Osteoblast (primary cell): ENCODE data around the gene SEZ6. TPM values are rescaled to one million over a fixed set of nuclear protein-coding genes. Genes with fewer than 3 reads are reported as not detected.
A peak's percentile ranks its signal among the peaks of the same experiment; 100 is the strongest.

ENCODE experiments used
- DNase-seq: peaks from one replicate; pipeline ENCODE4 v3.0.0; 2011; ENCODE audit warnings: low spot score, mixed read lengths; ENCODE audit not compliant: insufficient read length; ENCODE audit errors: missing footprints
- H2AFZ ChIP-seq: 2 replicates; pipeline ENCODE4 v1.6.0; 2011; ENCODE audit warnings: mild to moderate bottlenecking, low read length
- H3K27ac ChIP-seq: 2 replicates; pipeline ENCODE4 v1.5.1; 2011; ENCODE audit warnings: mild to moderate bottlenecking, low read depth, low read length, moderate library complexity
- H3K27me3 ChIP-seq: 2 replicates; pipeline ENCODE4 v1.6.0; 2012; ENCODE audit warnings: mild to moderate bottlenecking, control low read depth, inconsistent platforms, low read length, moderate library complexity; ENCODE audit not compliant: insufficient read depth
- H3K36me3 ChIP-seq: 2 replicates; pipeline ENCODE4 v1.5.1; 2011; ENCODE audit warnings: mild to moderate bottlenecking, low read length, control low read depth, moderate library complexity; ENCODE audit not compliant: insufficient read depth
- H3K4me1 ChIP-seq: 2 replicates; pipeline ENCODE4 v1.5.1; 2011; ENCODE audit warnings: mild to moderate bottlenecking, low read length, control low read depth, moderate library complexity; ENCODE audit not compliant: insufficient read depth
- H3K4me2 ChIP-seq: 2 replicates; pipeline ENCODE4 v1.6.0; 2011; ENCODE audit warnings: mild to moderate bottlenecking, low read length; ENCODE audit not compliant: insufficient read depth
- H3K4me3 ChIP-seq: fragments of 200-600 bp; sonication (generic); 3 replicates; pipeline ENCODE4 v1.5.1; 2012; ENCODE audit warnings: mild to moderate bottlenecking, low read length, inconsistent platforms; ENCODE audit not compliant: insufficient read depth
- H3K79me2 ChIP-seq: 2 replicates; pipeline ENCODE4 v1.6.0; 2012; ENCODE audit warnings: mild to moderate bottlenecking, low read length, control low read depth, inconsistent platforms; ENCODE audit not compliant: insufficient read depth
- H3K9me3 ChIP-seq: 2 replicates; pipeline ENCODE4 v1.5.1; 2011; ENCODE audit warnings: low read depth, low read length, control low read depth
- H4K20me1 ChIP-seq: 2 replicates; pipeline ENCODE4 v1.6.0; 2012; ENCODE audit warnings: mild to moderate bottlenecking, low read length, control low read depth; ENCODE audit not compliant: insufficient read depth
- CTCF ChIP-seq: IDR thresholded peaks from 2 replicates; pipeline ENCODE4 v1.5.1; 2011; ENCODE audit warnings: mild to moderate bottlenecking, low read depth, low read length, moderate library complexity; ENCODE audit errors: extremely low read depth
- total RNA-seq: library from RNA; depleted of rRNA; stranded (reverse); fragments of >200 nt; gene quantifications from 2 replicates; pipeline ENCODE4 v1.2.3, GENCODE V29; 2012

SEZ6 gene
- total RNA-seq, 1 donor, result not detected

GRCh38 chr17:28958820-28959455 is 46.9 kb downstream of the SEZ6 start:
- no peak for TF ChIP-seq CTCF
- Histone ChIP-seq H3K27ac (no peak overlapping the region), H3K4me2 (no peak overlapping the region), H3K4me1 (no peaks in the 10 kb centered on the region), H3K27me3 (peaks cover 23% of the 10 kb centered on the region), H4K20me1 (no peaks in the 10 kb centered on the region), H3K4me3 (no peak overlapping the region), H3K36me3 (no peaks in the 10 kb centered on the region), H3K9me3 (no peaks in the 10 kb centered on the region), H3K79me2 (no peaks in the 10 kb centered on the region), H2AFZ (no peak overlapping the region)
- DNase-seq, result peak; percentile 27

GRCh38 chr17:28957992-28958355 is 47.9 kb downstream of the SEZ6 start:
- Histone ChIP-seq H2AFZ (no peak overlapping the region), H3K9me3 (no peaks in the 10 kb centered on the region)

GRCh38 chr17:28957277-28957991 is 48.4 kb downstream of the SEZ6 start:
- no peak for DNase-seq
- peaks cover 5% of the 10 kb centered on the region for H3K4me1 ChIP-seq
- H4K20me1 ChIP-seq, result no peaks in the 10 kb centered on the region
- no peak overlapping the region for H3K4me2 ChIP-seq
- no peak overlapping the region for H2AFZ ChIP-seq
- no peaks in the 10 kb centered on the region for H3K36me3 ChIP-seq
- no peaks in the 10 kb centered on the region for H3K79me2 ChIP-seq
- TF ChIP-seq CTCF, result no peak
- H3K9me3 ChIP-seq, result no peaks in the 10 kb centered on the region
- no peak overlapping the region for H3K27ac ChIP-seq
- no peak overlapping the region for H3K4me3 ChIP-seq
- peaks cover 16% of the 10 kb centered on the region for H3K27me3 ChIP-seq

More at GRCh38 chr17:28957992-28958355, 47.9 kb downstream of the SEZ6 start:
- H4K20me1 ChIP-seq, result no peaks in the 10 kb centered on the region
- H3K4me2 ChIP-seq, result no peak overlapping the region
- no peaks in the 10 kb centered on the region for H3K36me3 ChIP-seq
- H3K27ac ChIP-seq, result no peak overlapping the region
- DNase-seq, result no peak
- H3K4me1 ChIP-seq, result peaks cover under 1% of the 10 kb centered on the region
- H3K79me2 ChIP-seq, result no peaks in the 10 kb centered on the region
- no peak for TF ChIP-seq CTCF
- peaks cover 16% of the 10 kb centered on the region for H3K27me3 ChIP-seq
- no peak overlapping the region for H3K4me3 ChIP-seq

GRCh38 chr17:28956861-28957260 is 49.0 kb downstream of the SEZ6 start:
- DNase-seq, result peak; percentile 23

More at GRCh38 chr17:28956861-28957260, 49.0 kb downstream of the SEZ6 start:
- no peaks in the 10 kb centered on the region for H3K36me3 ChIP-seq
- no peaks in the 10 kb centered on the region for H3K9me3 ChIP-seq
- no peak overlapping the region for H3K27ac ChIP-seq
- no peaks in the 10 kb centered on the region for H3K79me2 ChIP-seq
- no peak overlapping the region for H2AFZ ChIP-seq
- no peak overlapping the region for H3K4me3 ChIP-seq
- peaks cover 12% of the 10 kb centered on the region for H3K27me3 ChIP-seq
- no peak for TF ChIP-seq CTCF
- peaks cover 5% of the 10 kb centered on the region for H3K4me1 ChIP-seq
- no peak overlapping the region for H3K4me2 ChIP-seq
- H4K20me1 ChIP-seq, result no peaks in the 10 kb centered on the region
